Measurements from ENCODE around the gene UNK. TPM values are rescaled to one million over a fixed set of nuclear protein-coding genes. Genes with fewer than 3 reads are reported as not detected.
"Not testable (repeated sequence)": the region's sequence is repeated elsewhere in the genome, so short reads cannot be mapped to it uniquely, and the experiment has no call there.

UNK gene
- total RNA-seq, 1 donor from 2014 or later, result 49.7 TPM

- Mint-ChIP-seq H3K36me3 (no peaks in the 10 kb centered on the region), H3K27ac (no peak overlapping the region), H3K9me3 (no peaks in the 10 kb centered on the region), H3K4me3 (no peak overlapping the region), H3K4me1 (ENCODE audit: unreplicated experiment) (peaks cover 4% of the 10 kb centered on the region), H3K27me3 (no peaks in the 10 kb centered on the region)
- no peak for DNase-seq (ENCODE audit: extremely low spot score, unreplicated experiment)
- no peak for TF ChIP-seq CTCF (conservative IDR thresholded peaks at IDR 0.05)
Observed at GRCh38 chr17:75809631-75810111, 25.1 kb downstream of the UNK start.

GRCh38 chr17:75810216-75810615, 25.6 kb downstream of the UNK start:
- no peak for TF ChIP-seq CTCF (conservative IDR thresholded peaks at IDR 0.05)
- Mint-ChIP-seq H3K9me3 (no peaks in the 10 kb centered on the region), H3K36me3 (no peaks in the 10 kb centered on the region), H3K27ac (peak overlapping the region; percentile 81), H3K4me1 (ENCODE audit: unreplicated experiment) (peaks cover 4% of the 10 kb centered on the region), H3K4me3 (no peak overlapping the region), H3K27me3 (no peaks in the 10 kb centered on the region)
- no peak for DNase-seq (ENCODE audit: extremely low spot score, unreplicated experiment)

- H3K36me3 Mint-ChIP-seq; DNase-seq (ENCODE audit: extremely low spot score, unreplicated experiment); H3K27me3 Mint-ChIP-seq; H3K4me1 Mint-ChIP-seq (ENCODE audit: unreplicated experiment); H3K9me3 Mint-ChIP-seq; H3K4me3 Mint-ChIP-seq; H3K27ac Mint-ChIP-seq: not testable (repeated sequence)
Observed at GRCh38 chr17:75810756-75811155, 26.1 kb downstream of the UNK start.

GRCh38 chr17:75811174-75811573, 26.6 kb downstream of the UNK start:
- no peak overlapping the region for H3K27ac Mint-ChIP-seq
- no peaks in the 10 kb centered on the region for H3K9me3 Mint-ChIP-seq
- no peak for TF ChIP-seq CTCF (conservative IDR thresholded peaks at IDR 0.05)
- no peak overlapping the region for H3K4me3 Mint-ChIP-seq
- H3K36me3 Mint-ChIP-seq, result no peaks in the 10 kb centered on the region
- DNase-seq (ENCODE audit: extremely low spot score, unreplicated experiment), result no peak
- peaks cover 4% of the 10 kb centered on the region for H3K4me1 Mint-ChIP-seq (ENCODE audit: unreplicated experiment)
- no peaks in the 10 kb centered on the region for H3K27me3 Mint-ChIP-seq

GRCh38 chr17:75812096-75813013, 27.7 kb downstream of the UNK start:
- no peak overlapping the region for H3K27ac Mint-ChIP-seq
- no peak for TF ChIP-seq CTCF (conservative IDR thresholded peaks at IDR 0.05)

More at GRCh38 chr17:75812096-75813013, 27.7 kb downstream of the UNK start:
- no peaks in the 10 kb centered on the region for H3K27me3 Mint-ChIP-seq
- H3K4me1 Mint-ChIP-seq (ENCODE audit: unreplicated experiment), result peaks cover 4% of the 10 kb centered on the region
- H3K36me3 Mint-ChIP-seq, result no peaks in the 10 kb centered on the region
- DNase-seq (ENCODE audit: extremely low spot score, unreplicated experiment), result no peak
- H3K9me3 Mint-ChIP-seq, result no peaks in the 10 kb centered on the region
- H3K4me3 Mint-ChIP-seq, result no peak overlapping the region

All from type B pancreatic cell (in vitro differentiated cells).